HepG2 (cell line): ENCODE results near the gene MRPS21. TPM values are rescaled to one million over a fixed set of nuclear protein-coding genes. Genes with fewer than 3 reads are reported as not detected.

ENCODE experiments used
- KAT7 ChIP-seq: IDR thresholded peaks from 2 replicates; pipeline ENCODE4 v1.6.1; 2018; ENCODE audit warnings: borderline replicate concordance, missing compliant biosample characterization
- KMT2B ChIP-seq: IDR thresholded peaks from 2 replicates; pipeline ENCODE4 v1.6.1; 2016; ENCODE audit warnings: missing genetic modification reagents, missing compliant biosample characterization
- NPAS2 ChIP-seq: sonication (generic); formaldehyde crosslinking; IDR thresholded peaks from 2 replicates; pipeline ENCODE4 v1.8.0; 2022; ENCODE audit warnings: mild to moderate bottlenecking, missing genetic modification reagents, borderline replicate concordance
- PCBP1 ChIP-seq: fragments of 200-400 bp; formaldehyde crosslinking; IDR thresholded peaks from 2 replicates; pipeline ENCODE4 v1.6.1; 2017; ENCODE audit warnings: mild to moderate bottlenecking, low read depth, low read length, borderline replicate concordance
- POGZ ChIP-seq: sonication (generic); formaldehyde crosslinking; IDR thresholded peaks from 2 replicates; pipeline ENCODE4 v1.4.0; 2020; ENCODE audit warnings: mild to moderate bottlenecking, missing genetic modification reagents
- SP2 ChIP-seq: sonication (generic); formaldehyde crosslinking; IDR thresholded peaks from 2 replicates; pipeline ENCODE4 v1.5.1; 2020; ENCODE audit warnings: mild to moderate bottlenecking, missing genetic modification reagents
- ZNF101 ChIP-seq: sonication (generic); formaldehyde crosslinking; IDR thresholded peaks from 2 replicates; pipeline ENCODE4 v1.4.0; 2020; ENCODE audit warnings: mild to moderate bottlenecking, low read depth, missing genetic modification reagents, borderline replicate concordance
- ZNF12 ChIP-seq: sonication (generic); formaldehyde crosslinking; IDR thresholded peaks from 2 replicates; pipeline ENCODE4 v1.5.0; 2020; ENCODE audit warnings: missing genetic modification reagents
- ZNF143 ChIP-seq: sonication (generic); formaldehyde crosslinking; IDR thresholded peaks from 2 replicates; pipeline ENCODE4 v1.4.0; 2020; ENCODE audit warnings: missing genetic modification reagents
- ZNF225 ChIP-seq: sonication (generic); formaldehyde crosslinking; IDR thresholded peaks from 2 replicates; pipeline ENCODE4 v1.4.0; 2020; ENCODE audit warnings: mild to moderate bottlenecking, missing genetic modification reagents
- ZNF335 ChIP-seq: sonication (generic); formaldehyde crosslinking; IDR thresholded peaks from 2 replicates; pipeline ENCODE4 v1.4.0; 2020; ENCODE audit warnings: missing genetic modification reagents
- ZNF570 ChIP-seq: sonication (generic); formaldehyde crosslinking; IDR thresholded peaks from 2 replicates; pipeline ENCODE4 v1.4.0; 2020; ENCODE audit warnings: mild to moderate bottlenecking, missing genetic modification reagents, borderline replicate concordance
- ZNF878 ChIP-seq: sonication (generic); formaldehyde crosslinking; IDR thresholded peaks from 2 replicates; pipeline ENCODE4 v1.8.1; 2023; ENCODE audit warnings: mild to moderate bottlenecking, missing genetic modification reagents, moderate library complexity
- ZSCAN9 ChIP-seq: IDR thresholded peaks from 2 replicates; pipeline ENCODE4 v1.6.1; 2016; ENCODE audit warnings: borderline replicate concordance
- polyA plus RNA-seq, 8 experiments: library from polyadenylated mRNA; depleted of rRNA in 3 of 8; stranded (reverse) in 7 of 8; unstranded in 1 of 8; fragments of >200 nt; fragmentation: Illumina TruSeq in 4 of 8; extraction: Trizol in 4 of 8; gene quantifications; 2 replicates each; pipeline versions ENCODE4 v1.2.1 to v1.2.3, GENCODE V29; 2011 to 2016; ENCODE audit warnings: low read depth in 4 of 8, missing spikeins in 1 of 8, mixed read lengths in 1 of 8; ENCODE audit not compliant: insufficient read depth in 1 of 8
- total RNA-seq, 5 experiments: library from RNA; depleted of rRNA; stranded (reverse); fragments of >200 nt; fragmentation: Illumina TruSeq; extraction: Trizol; gene quantifications; 2 replicates each; pipeline ENCODE4 v1.2.3, GENCODE V29; 2016; ENCODE audit warnings: low read depth in 1 of 5
- TF ChIP-seq, protein P1 (sequence below): sonication (generic); formaldehyde crosslinking; IDR thresholded peaks from 2 replicates; pipeline ENCODE4 v1.4.0; 2020; ENCODE audit warnings: missing genetic modification reagents
- TF ChIP-seq, protein P2 (sequence below): sonication (generic); formaldehyde crosslinking; IDR thresholded peaks from 2 replicates; pipeline ENCODE4 v1.4.0; 2020; ENCODE audit warnings: missing genetic modification reagents
- TF ChIP-seq, protein P3 (sequence below): sonication (generic); formaldehyde crosslinking; IDR thresholded peaks from 2 replicates; pipeline ENCODE4 v1.8.0; 2022; ENCODE audit warnings: missing genetic modification reagents, low read depth, mild to moderate bottlenecking, borderline replicate concordance
- TF ChIP-seq, protein P4 (sequence below): sonication (generic); formaldehyde crosslinking; IDR thresholded peaks from 2 replicates; pipeline ENCODE4 v1.8.1; 2023; ENCODE audit warnings: mild to moderate bottlenecking, missing genetic modification reagents
- TF ChIP-seq, protein P5 (sequence below): sonication (generic); formaldehyde crosslinking; IDR thresholded peaks from 2 replicates; pipeline ENCODE4 v1.8.1; 2023; ENCODE audit warnings: missing genetic modification reagents, inconsistent platforms, borderline replicate concordance

The MRPS21 gene
- total and polyA plus RNA-seq, 2 of the 13 experiments (the other 11 are each of a cell fraction or from before 2014, with no cell fraction given), result 59.4 to 64.2 TPM

DNA sequence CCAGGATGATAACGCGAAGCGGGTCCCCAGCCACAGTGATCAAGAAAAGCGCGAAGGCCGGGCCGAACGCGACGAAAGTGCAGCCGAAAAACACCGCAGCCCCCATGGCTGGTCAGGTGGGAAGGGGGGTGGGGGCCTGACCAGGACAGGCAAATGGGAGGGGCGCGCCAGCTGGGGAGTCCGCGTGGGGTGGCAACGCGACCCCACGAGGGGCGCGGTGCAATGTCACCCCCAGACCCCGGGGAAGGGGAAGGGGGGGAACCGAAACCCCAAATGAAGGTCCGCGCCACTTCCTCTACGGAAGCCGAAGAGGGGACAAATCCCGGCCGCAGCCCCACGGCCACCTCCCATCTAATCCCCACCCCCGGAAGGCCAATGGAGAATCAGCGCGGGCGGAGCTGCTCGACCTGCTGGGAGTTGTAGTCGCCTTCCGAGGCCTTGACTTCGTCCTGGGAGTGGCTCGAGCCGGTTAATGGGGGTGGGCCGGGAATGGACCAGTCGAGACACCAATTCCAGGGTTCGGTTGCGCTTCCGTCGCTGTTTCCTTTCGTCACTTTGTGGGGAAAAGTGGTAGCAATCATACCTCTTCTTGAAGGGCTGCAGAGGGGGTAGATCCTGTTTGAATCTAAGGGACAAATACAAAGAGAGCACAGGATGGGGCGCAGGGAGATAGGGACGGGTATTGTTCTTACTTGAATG, 24.8 kb upstream of the MRPS21 start, which contains the start of gene APH1A (continued):
- TF ChIP-seq, protein P1, sequence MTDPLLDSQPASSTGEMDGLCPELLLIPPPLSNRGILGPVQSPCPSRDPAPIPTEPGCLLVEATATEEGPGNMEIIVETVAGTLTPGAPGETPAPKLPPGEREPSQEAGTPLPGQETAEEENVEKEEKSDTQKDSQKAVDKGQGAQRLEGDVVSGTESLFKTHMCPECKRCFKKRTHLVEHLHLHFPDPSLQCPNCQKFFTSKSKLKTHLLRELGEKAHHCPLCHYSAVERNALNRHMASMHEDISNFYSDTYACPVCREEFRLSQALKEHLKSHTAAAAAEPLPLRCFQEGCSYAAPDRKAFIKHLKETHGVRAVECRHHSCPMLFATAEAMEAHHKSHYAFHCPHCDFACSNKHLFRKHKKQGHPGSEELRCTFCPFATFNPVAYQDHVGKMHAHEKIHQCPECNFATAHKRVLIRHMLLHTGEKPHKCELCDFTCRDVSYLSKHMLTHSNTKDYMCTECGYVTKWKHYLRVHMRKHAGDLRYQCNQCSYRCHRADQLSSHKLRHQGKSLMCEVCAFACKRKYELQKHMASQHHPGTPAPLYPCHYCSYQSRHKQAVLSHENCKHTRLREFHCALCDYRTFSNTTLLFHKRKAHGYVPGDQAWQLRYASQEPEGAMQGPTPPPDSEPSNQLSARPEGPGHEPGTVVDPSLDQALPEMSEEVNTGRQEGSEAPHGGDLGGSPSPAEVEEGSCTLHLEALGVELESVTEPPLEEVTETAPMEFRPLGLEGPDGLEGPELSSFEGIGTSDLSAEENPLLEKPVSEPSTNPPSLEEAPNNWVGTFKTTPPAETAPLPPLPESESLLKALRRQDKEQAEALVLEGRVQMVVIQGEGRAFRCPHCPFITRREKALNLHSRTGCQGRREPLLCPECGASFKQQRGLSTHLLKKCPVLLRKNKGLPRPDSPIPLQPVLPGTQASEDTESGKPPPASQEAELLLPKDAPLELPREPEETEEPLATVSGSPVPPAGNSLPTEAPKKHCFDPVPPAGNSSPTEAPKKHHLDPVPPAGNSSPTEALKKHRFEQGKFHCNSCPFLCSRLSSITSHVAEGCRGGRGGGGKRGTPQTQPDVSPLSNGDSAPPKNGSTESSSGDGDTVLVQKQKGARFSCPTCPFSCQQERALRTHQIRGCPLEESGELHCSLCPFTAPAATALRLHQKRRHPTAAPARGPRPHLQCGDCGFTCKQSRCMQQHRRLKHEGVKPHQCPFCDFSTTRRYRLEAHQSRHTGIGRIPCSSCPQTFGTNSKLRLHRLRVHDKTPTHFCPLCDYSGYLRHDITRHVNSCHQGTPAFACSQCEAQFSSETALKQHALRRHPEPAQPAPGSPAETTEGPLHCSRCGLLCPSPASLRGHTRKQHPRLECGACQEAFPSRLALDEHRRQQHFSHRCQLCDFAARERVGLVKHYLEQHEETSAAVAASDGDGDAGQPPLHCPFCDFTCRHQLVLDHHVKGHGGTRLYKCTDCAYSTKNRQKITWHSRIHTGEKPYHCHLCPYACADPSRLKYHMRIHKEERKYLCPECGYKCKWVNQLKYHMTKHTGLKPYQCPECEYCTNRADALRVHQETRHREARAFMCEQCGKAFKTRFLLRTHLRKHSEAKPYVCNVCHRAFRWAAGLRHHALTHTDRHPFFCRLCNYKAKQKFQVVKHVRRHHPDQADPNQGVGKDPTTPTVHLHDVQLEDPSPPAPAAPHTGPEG (CRISPR knock-in tag), result 0 out of 2 replicates have a peak, but pooled peaks have one; percentile 35
- TF ChIP-seq, protein P2, sequence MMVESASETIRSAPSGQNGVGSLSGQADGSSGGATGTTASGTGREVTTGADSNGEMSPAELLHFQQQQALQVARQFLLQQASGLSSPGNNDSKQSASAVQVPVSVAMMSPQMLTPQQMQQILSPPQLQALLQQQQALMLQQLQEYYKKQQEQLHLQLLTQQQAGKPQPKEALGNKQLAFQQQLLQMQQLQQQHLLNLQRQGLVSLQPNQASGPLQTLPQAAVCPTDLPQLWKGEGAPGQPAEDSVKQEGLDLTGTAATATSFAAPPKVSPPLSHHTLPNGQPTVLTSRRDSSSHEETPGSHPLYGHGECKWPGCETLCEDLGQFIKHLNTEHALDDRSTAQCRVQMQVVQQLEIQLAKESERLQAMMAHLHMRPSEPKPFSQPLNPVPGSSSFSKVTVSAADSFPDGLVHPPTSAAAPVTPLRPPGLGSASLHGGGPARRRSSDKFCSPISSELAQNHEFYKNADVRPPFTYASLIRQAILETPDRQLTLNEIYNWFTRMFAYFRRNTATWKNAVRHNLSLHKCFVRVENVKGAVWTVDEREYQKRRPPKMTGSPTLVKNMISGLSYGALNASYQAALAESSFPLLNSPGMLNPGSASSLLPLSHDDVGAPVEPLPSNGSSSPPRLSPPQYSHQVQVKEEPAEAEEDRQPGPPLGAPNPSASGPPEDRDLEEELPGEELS (CRISPR knock-in tag), result peak; percentile 40; the same call in 1 of the 2 replicates
- no peak for TF ChIP-seq ZNF570
- TF ChIP-seq, protein P3, sequence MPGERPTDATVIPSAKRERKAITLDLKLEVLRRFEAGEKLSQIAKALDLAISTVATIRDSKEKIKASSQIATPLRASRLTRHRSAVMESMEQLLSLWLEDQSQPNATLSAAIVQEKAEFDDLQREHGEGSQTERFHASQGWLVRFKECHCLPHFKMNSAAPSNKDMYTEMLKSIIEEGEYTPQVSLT (CRISPR knock-in tag), result no peak
- TF ChIP-seq, protein P4, sequence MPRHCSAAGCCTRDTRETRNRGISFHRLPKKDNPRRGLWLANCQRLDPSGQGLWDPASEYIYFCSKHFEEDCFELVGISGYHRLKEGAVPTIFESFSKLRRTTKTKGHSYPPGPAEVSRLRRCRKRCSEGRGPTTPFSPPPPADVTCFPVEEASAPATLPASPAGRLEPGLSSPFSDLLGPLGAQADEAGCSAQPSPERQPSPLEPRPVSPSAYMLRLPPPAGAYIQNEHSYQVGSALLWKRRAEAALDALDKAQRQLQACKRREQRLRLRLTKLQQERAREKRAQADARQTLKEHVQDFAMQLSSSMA (CRISPR knock-in tag), result peak; percentile 78
- TF ChIP-seq NPAS2 (CRISPR knock-in tag), result no peak
- TF ChIP-seq KAT7, result no peak; the same call in 1 of the 2 replicates
- TF ChIP-seq ZNF335 (CRISPR knock-in tag), result peak; percentile 56; the same call in 1 of the 2 replicates
- TF ChIP-seq, protein P5, sequence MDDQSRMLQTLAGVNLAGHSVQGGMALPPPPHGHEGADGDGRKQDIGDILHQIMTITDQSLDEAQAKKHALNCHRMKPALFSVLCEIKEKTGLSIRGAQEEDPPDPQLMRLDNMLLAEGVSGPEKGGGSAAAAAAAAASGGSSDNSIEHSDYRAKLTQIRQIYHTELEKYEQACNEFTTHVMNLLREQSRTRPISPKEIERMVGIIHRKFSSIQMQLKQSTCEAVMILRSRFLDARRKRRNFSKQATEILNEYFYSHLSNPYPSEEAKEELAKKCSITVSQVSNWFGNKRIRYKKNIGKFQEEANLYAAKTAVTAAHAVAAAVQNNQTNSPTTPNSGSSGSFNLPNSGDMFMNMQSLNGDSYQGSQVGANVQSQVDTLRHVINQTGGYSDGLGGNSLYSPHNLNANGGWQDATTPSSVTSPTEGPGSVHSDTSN (CRISPR knock-in tag), result no peak
- TF ChIP-seq ZNF143 (CRISPR knock-in tag), result peak; percentile 95
- no peak for TF ChIP-seq ZNF878
- peak; percentile 69; the same call in 1 of the 2 replicates for TF ChIP-seq POGZ
- TF ChIP-seq ZSCAN9, result no peak
- TF ChIP-seq KMT2B (CRISPR knock-in tag), result peak; percentile 88
- TF ChIP-seq ZNF101, result no peak
- TF ChIP-seq ZNF225 (CRISPR knock-in tag), result 0 out of 2 replicates have a peak, but pooled peaks have one; percentile 19
- no peak for TF ChIP-seq ZNF12
- no peak for TF ChIP-seq PCBP1
- TF ChIP-seq SP2, result peak; percentile 73
